Neural crest cell (in vitro differentiated cells): Measurements from ENCODE around the gene TMEM255A. TPM values are rescaled to one million over a fixed set of nuclear protein-coding genes. Genes with fewer than 3 reads are reported as not detected.

Experiments
- DNase-seq: peaks from one replicate; pipeline ENCODE4 v3.0.0; 2021; ENCODE audit warnings: low read depth, mixed read lengths, low spot score
- H3K27ac Mint-ChIP-seq: one replicate; pipeline ENCODE4 v1.8.0; 2021; ENCODE audit warnings: mild to moderate bottlenecking, mixed read lengths; ENCODE audit not compliant: unreplicated experiment
- H3K27me3 Mint-ChIP-seq: 2 replicates; pipeline ENCODE4 v1.8.0; 2021; ENCODE audit warnings: low read depth, mild to moderate bottlenecking, mixed read lengths
- H3K36me3 Mint-ChIP-seq: 2 replicates; pipeline ENCODE4 v1.8.0; 2021; ENCODE audit warnings: low read depth, mild to moderate bottlenecking, mixed read lengths
- H3K4me1 Mint-ChIP-seq: 2 replicates; pipeline ENCODE4 v1.8.0; 2021; ENCODE audit warnings: mixed read lengths
- H3K4me3 Mint-ChIP-seq: one replicate; pipeline ENCODE4 v1.8.0; 2021; ENCODE audit warnings: mild to moderate bottlenecking, mixed read lengths
- H3K9me3 Mint-ChIP-seq: 2 replicates; pipeline ENCODE4 v1.8.0; 2021; ENCODE audit warnings: mixed read lengths
- total RNA-seq: library from RNA; stranded (reverse); gene quantifications from 2 replicates; pipeline ENCODE4 v1.2.1, GENCODE V29; 2021
- TF ChIP-seq, protein P1 (sequence below): fragments of 200-600 bp; sonication (generic); conservative IDR thresholded peaks from 2 replicates; pipeline ENCODE4 v1.5.0; 2021; ENCODE audit warnings: antibody characterized with exemption, mild to moderate bottlenecking

Gene TMEM255A
- total RNA-seq, 1 donor from 2014 or later = 0.70 TPM

DNA sequence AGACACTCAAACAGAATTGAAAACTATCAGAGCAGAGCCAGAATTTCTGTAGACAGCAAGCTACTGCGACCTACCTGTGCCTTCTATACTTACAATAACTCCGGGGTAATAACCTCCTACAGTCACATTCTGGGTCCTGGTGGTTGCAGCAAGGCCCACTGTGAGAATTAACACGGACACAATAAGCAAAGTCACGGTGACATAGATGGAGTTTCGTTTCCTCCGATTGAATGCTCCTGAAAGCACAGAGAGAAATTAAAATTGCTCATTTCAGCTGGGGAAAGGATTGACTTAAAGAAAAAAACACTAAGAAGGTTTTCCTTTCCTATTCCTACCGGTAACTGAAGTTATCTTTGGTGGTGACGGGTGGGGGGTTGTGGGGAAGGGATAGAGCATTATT is 7.0 kb downstream of the TMEM255A start:
- no peaks in the 10 kb centered on the region for H3K9me3 Mint-ChIP-seq
- TF ChIP-seq, protein P1, sequence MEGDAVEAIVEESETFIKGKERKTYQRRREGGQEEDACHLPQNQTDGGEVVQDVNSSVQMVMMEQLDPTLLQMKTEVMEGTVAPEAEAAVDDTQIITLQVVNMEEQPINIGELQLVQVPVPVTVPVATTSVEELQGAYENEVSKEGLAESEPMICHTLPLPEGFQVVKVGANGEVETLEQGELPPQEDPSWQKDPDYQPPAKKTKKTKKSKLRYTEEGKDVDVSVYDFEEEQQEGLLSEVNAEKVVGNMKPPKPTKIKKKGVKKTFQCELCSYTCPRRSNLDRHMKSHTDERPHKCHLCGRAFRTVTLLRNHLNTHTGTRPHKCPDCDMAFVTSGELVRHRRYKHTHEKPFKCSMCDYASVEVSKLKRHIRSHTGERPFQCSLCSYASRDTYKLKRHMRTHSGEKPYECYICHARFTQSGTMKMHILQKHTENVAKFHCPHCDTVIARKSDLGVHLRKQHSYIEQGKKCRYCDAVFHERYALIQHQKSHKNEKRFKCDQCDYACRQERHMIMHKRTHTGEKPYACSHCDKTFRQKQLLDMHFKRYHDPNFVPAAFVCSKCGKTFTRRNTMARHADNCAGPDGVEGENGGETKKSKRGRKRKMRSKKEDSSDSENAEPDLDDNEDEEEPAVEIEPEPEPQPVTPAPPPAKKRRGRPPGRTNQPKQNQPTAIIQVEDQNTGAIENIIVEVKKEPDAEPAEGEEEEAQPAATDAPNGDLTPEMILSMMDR = no peak
- no peak overlapping the region for H3K27ac Mint-ChIP-seq
- DNase-seq = no peak
- H3K4me3 Mint-ChIP-seq = no peak overlapping the region
- H3K36me3 Mint-ChIP-seq = no peaks in the 10 kb centered on the region
- peaks cover 11% of the 10 kb centered on the region for H3K4me1 Mint-ChIP-seq
- peaks cover 55% of the 10 kb centered on the region for H3K27me3 Mint-ChIP-seq

DNA sequence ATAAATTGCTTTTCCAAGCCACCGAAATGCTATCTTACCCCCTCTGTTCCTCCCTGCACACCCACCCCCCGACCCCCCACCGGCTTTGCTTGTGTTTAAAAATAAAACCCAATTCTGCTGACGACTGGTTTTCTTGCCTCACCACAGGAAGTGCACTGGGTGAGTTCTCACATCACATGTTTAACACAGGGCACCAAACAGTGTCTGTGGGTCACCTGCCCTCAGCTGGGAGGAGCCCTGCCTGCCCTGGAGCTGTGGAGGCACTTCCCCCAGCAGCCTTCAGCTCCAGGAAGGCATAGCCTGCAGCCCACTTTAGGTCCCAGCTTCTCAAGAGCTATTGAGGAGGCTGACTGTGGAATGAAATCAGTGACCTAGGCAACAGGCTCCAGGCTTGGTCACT is 8.8 kb downstream of the TMEM255A start:
- H3K27me3 Mint-ChIP-seq = peaks cover 37% of the 10 kb centered on the region
- H3K4me1 Mint-ChIP-seq = peaks cover 10% of the 10 kb centered on the region
- no peak overlapping the region for H3K4me3 Mint-ChIP-seq
- H3K36me3 Mint-ChIP-seq = no peaks in the 10 kb centered on the region
- H3K27ac Mint-ChIP-seq = no peak overlapping the region
- TF ChIP-seq, protein P1 = no peak
- no peak for DNase-seq
- H3K9me3 Mint-ChIP-seq = no peaks in the 10 kb centered on the region

DNA sequence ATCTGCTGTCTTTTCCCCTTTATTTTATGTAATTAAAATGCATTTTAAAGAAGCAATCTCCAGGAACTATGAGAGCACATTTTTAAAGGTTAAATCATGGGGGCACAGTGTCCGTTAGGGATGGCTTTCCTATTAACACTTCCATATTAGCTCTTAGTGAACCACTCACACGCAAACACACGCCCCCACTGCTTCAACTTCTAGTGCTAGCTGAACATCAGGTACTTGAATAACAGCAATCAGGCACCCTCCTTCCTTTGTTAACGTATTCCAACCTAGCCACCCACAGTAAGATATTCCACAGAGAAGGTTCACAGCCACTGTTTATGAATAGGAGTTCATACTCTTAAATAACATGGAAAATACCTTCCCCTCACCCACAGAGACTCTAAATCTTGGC is 9.3 kb downstream of the TMEM255A start:
- Mint-ChIP-seq H3K4me1 (peaks cover 10% of the 10 kb centered on the region), H3K4me3 (no peak overlapping the region), H3K27ac (no peak overlapping the region), H3K27me3 (peaks cover 32% of the 10 kb centered on the region), H3K9me3 (no peaks in the 10 kb centered on the region), H3K36me3 (no peaks in the 10 kb centered on the region)
- TF ChIP-seq, protein P1 = no peak
- no peak for DNase-seq

DNA sequence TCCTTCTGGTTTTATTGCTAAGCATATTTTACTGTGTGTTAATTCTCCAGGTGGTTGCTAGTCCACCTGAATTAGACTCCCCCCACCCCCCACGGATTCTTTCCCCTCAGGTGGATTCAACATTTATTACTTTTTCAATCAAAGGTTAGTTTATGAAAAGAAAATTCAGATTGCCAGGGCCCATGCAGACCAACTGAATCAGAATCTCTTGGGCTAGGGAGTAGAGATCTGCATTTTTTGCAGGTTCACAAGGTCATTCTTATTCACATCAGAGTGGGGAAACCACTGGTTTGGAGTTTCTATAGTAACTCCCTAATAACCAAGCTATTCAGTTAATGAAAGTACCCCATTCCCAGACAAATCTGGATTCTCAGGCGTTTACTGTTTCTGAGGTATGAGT is 9.8 kb downstream of the TMEM255A start:
- H3K27me3 Mint-ChIP-seq = peaks cover 28% of the 10 kb centered on the region
- H3K4me1 Mint-ChIP-seq = peaks cover 10% of the 10 kb centered on the region
- no peak overlapping the region for H3K4me3 Mint-ChIP-seq
- H3K27ac Mint-ChIP-seq = no peak overlapping the region
- TF ChIP-seq, protein P1 = no peak
- no peak for DNase-seq
- no peaks in the 10 kb centered on the region for H3K9me3 Mint-ChIP-seq
- no peaks in the 10 kb centered on the region for H3K36me3 Mint-ChIP-seq

DNA sequence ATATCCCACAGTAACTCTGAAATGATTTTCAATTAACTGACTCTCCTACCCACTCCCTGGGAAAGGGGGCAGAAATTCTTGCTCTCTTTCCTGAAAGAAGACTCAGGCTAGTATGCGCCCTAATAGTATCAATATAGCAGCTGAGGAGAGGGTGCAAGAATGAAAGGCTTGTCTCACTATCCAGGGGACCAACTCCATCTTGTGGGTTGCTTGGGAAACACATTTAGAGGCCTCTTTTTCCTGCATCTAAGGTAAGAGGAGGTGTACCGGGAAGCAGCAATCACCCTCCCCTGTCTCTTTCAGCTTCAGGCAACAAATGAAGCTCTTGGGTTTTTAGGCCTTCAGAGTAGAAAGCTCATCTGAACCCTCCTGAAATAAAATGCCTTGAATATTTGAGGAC is 11.3 kb downstream of the TMEM255A start:
- H3K27me3 Mint-ChIP-seq = peaks cover 13% of the 10 kb centered on the region
- TF ChIP-seq, protein P1 = no peak
- H3K4me3 Mint-ChIP-seq = no peak overlapping the region
- H3K36me3 Mint-ChIP-seq = no peaks in the 10 kb centered on the region
- H3K4me1 Mint-ChIP-seq = peaks cover 10% of the 10 kb centered on the region
- H3K9me3 Mint-ChIP-seq = peaks cover 2% of the 10 kb centered on the region
- H3K27ac Mint-ChIP-seq = no peak overlapping the region
- DNase-seq = no peak

DNA sequence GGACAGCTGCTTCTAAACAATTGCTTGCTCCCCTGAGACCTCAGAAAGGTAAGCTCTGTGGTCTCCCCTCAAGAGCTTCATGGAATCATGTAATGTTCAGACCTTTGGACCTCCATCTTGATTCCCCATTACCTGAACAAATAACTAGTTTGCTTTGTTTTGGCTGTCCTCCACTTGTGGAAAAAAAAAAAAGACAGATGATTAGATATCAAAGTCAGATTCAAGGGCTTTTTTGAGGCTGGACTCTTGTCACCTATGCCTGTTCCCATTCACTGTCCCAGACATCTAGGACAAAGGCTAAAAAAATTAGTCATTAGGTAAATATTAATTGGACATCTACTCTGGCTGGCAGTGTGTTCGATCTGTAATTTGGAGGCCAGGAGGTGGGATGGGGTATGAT is 13.3 kb downstream of the TMEM255A start:
- Mint-ChIP-seq H3K4me3 (no peak overlapping the region), H3K9me3 (peaks cover 2% of the 10 kb centered on the region), H3K36me3 (no peaks in the 10 kb centered on the region), H3K27me3 (peaks cover 3% of the 10 kb centered on the region), H3K27ac (no peak overlapping the region), H3K4me1 (peaks cover 9% of the 10 kb centered on the region)
- TF ChIP-seq, protein P1 = no peak
- DNase-seq = no peak
